ENCODE measurements around the gene AGO1.

DNA sequence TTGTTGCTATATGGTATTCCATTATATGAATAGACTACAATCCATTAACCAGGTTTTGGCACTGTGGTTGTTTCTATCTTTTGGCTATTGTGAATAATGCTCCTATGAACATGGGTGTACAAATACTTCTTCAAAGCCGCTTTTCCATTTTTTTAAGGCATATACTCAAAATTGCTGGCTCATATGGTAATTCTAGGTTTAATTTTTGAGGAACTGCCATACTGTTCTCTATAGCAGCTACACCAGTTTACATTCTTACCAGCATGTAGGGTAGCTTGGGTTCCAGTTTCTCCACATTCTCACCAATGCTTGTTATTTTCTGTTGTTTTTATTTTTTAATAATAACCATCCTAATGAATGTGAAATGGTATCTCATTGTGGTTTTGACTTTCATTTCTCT, 19.9 kb upstream of the AGO1 start:
- no peak for TF ChIP-seq POLR2A (IDR thresholded peaks at IDR 0.05)
- TF ChIP-seq, protein P1, sequence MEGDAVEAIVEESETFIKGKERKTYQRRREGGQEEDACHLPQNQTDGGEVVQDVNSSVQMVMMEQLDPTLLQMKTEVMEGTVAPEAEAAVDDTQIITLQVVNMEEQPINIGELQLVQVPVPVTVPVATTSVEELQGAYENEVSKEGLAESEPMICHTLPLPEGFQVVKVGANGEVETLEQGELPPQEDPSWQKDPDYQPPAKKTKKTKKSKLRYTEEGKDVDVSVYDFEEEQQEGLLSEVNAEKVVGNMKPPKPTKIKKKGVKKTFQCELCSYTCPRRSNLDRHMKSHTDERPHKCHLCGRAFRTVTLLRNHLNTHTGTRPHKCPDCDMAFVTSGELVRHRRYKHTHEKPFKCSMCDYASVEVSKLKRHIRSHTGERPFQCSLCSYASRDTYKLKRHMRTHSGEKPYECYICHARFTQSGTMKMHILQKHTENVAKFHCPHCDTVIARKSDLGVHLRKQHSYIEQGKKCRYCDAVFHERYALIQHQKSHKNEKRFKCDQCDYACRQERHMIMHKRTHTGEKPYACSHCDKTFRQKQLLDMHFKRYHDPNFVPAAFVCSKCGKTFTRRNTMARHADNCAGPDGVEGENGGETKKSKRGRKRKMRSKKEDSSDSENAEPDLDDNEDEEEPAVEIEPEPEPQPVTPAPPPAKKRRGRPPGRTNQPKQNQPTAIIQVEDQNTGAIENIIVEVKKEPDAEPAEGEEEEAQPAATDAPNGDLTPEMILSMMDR (IDR thresholded peaks at IDR 0.05): no peak
